Stimulated activated CD4-positive, alpha-beta T cell treated with anti-CD3 and anti-CD28 coated beads, Interleukin-12 subunit alpha, Interleukin-12 subunit beta, amount 100 ng/mL, for 4 hours (primary cell): Measurements from ENCODE around the gene RHOF.

Source experiments
- DNase-seq: peaks from one replicate; pipeline ENCODE4 v3.0.0-alpha.2; 2020

Gene RHOF

DNA sequence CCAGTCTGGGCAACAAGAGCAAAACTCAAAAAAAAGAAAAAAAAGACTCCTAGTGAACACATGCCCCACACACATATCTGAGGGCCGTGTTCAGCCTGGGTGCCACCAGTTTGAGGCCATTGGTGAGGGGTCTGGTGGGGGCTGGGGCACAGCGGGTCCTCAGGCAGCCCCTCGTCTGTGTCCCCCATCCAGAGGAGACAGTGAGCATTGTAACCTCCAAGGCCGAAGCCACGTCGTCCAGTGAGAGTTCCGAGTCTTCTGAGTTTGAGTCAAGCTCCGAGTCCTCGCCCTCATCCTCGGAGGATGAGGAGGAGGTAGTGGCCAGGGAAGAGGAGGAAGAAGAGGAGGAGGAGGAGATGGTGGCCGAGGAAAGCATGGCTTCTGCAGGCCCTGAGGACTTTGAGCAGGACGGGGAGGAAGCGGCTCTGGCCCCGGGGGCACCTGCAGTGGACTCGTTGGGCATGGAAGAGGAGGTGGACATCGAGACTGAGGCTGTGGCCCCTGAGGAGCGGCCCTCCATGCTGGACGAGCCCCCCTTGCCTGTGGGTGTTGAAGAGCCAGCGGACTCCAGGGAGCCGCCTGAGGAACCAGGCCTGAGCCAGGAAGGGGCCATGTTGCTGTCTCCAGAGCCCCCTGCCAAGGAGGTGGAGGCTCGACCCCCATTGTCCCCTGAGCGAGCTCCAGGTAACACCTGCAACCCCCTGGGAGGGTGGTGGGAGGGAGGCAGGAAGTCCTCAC lies 25.9 kb upstream of the RHOF start:
- DNase-seq, result no peak

DNA sequence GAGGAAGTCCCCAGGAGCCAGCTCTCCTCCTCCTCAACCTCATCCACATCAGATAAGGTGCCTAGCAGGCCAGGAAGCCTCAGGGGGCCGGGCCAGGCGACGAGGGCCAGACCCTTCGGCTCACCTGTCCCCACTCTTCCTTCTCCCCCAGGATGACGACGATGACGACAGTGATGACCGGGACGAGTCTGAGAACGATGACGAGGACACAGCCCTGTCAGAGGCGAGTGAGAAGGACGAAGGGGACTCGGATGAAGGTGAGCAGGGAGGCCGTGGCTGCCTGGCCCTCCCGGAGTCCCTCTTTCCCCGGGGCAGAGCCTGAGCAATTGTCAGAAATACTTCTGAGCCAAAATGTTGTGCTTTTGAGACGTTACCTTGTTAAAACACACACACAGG lies 24.2 kb upstream of the RHOF start:
- DNase-seq, result no peak

DNA sequence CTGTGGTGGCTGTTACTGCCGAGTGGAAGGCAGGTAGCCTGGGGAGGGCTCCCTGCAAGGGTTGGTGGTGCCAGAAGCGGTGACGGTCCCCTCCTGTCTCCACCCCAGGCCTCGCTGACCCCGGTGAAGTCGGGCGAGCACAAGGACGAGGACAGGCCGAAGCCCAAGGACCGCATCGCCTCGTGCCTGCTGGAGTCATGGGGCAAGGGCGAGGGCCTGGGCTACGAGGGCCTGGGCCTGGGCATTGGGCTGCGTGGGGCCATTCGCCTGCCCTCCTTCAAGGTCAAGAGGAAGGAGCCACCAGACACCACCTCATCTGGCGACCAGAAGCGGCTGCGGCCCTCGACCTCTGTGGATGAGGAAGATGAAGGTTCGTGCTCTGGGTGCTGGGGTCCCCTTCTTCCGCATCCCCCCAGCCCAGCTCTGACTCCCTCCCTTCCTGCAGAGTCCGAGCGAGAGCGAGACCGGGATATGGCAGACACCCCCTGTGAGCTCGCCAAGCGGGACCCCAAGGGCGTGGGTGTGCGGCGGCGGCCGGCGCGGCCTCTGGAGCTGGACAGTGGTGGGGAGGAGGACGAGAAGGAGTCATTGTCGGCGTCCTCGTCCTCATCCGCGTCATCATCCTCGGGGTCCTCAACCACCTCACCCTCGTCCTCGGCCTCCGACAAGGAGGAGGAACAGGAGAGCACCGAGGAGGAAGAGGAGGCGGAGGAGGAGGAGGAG lies 23.6 kb upstream of the RHOF start:
- no peak for DNase-seq

DNA sequence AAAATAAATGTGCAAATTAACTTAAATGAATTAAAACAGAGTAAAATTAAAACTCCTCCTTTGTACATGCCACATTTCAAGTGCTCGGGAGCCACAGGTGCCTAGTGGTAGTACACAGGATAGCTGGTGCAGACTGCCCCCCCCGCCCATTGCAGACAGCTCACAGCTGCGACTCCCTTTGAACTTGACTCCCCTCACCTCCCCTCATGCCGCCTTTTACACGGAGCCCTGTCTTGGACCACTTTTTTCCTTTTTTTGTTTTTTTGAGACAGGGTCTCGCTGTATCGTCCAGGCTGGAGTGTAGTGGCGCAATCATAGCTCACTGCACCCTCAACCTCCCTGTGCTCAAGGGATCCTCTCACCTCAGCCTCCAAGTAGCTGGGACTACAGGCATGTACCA lies 21.8 kb upstream of the RHOF start:
- DNase-seq, result no peak

DNA sequence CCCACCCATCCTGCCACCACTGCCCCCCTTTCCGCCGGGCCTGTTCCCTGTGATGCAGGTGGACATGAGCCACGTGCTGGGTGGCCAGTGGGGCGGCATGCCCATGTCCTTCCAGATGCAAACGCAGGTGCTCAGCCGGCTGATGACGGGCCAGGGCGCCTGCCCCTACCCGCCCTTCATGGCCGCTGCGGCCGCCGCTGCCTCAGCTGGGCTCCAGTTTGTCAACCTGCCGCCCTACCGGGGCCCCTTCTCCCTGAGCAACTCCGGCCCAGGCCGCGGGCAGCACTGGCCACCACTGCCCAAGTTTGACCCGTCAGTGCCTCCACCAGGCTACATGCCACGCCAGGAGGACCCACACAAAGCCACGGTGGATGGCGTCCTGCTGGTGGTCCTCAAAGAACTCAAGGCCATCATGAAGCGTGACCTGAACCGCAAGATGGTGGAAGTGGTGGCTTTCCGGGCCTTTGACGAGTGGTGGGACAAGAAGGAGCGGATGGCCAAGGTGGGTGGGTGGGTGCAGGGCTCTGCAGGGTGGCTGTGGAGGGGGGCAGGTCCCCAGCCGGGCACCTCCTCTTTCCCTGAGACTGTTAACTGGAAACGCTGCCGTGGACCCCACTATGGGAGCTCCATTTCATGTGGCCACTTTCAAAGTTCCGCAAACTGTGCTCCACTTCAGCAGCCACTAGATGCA lies 21.1 kb upstream of the RHOF start:
- no peak for DNase-seq

DNA sequence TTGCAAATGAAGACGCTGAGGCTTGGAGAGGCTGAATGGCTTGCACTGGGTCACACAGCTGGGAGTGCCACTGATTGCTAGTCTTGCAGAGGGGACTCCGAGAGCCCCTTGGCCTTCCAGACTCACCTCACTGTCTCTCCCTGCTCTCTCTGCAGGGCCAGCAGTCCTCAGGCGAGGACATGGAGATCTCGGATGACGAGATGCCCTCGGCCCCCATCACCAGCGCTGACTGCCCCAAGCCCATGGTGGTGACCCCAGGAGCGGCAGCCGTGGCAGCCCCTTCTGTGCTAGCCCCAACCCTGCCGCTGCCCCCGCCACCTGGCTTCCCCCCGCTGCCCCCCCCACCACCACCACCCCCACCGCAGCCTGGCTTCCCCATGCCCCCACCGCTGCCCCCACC lies 20.5 kb upstream of the RHOF start:
- no peak for DNase-seq

DNA sequence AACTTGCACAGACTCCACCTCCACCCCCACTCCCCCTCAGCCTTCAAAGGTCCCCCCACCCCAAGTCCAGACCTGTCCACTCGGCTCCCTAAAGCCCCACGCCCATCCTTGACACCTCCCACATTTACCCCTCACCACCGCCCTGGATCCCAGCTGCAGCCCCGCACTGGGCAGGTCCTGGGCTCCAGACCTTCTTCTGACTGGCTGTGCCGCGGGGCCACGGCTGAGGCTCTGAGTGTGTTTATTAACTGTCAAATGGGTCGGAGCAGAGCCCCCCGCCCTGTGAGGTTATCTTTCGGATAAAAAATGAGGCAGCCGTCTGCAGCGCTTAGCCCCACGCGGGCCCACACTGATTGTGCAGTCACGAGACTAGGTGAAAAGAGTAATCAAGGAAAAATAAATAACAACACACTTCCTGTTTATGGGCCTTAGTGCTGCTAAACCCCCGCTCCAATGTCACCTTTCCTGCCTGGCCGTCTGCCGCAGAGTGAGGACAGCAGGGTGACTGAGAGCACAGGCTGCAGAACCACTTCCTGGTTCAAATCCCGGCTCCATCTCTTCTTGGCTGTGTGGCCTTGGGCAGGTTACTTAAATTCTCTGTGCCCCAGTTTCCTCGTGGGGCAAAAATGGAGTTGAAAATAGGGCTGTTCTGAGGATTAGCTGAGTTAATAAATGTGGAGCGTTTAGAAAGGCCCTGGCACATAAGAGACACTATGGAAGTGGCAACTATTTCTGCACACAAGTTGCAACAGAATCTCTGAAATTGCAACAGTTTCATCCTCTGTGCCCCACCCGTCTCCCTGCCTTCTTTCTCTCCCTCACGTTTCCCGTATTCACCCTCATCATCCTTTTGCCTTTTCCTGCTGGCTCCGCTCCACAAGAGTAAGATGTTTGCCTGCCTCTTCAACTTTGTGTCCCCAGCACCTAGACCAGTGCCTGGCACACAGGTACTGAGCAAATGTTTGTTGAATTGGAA lies 19.7 kb upstream of the RHOF start:
- DNase-seq, result no peak

DNA sequence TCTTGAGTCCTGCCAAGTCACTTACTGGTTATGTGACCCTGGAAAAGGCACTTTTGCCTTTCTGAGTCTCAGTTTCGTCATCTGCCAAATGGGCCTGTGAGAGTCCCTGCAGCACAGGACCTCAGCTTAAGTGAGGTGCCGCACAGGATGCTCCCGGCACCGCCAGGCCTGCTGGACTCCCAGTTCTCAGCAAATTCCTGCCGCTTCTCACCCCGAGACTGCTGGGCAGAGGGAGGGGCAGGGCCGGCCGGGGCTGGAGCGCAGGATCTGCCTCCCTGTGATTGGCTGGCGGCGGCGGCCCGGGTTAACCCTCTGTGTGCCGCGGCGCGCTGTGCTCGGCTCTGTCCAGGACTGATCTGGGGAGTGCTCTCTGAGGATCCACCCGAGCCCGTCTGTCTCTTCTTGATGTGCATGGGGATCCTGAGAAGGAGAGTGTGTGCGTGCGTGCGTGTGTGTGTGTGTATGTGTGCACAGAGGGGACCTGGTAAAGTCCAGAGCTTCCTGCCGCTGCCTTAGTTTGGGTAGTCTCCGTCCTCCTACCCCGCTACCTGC lies 18.9 kb upstream of the RHOF start:
- DNase-seq, result peak; percentile 49

DNA sequence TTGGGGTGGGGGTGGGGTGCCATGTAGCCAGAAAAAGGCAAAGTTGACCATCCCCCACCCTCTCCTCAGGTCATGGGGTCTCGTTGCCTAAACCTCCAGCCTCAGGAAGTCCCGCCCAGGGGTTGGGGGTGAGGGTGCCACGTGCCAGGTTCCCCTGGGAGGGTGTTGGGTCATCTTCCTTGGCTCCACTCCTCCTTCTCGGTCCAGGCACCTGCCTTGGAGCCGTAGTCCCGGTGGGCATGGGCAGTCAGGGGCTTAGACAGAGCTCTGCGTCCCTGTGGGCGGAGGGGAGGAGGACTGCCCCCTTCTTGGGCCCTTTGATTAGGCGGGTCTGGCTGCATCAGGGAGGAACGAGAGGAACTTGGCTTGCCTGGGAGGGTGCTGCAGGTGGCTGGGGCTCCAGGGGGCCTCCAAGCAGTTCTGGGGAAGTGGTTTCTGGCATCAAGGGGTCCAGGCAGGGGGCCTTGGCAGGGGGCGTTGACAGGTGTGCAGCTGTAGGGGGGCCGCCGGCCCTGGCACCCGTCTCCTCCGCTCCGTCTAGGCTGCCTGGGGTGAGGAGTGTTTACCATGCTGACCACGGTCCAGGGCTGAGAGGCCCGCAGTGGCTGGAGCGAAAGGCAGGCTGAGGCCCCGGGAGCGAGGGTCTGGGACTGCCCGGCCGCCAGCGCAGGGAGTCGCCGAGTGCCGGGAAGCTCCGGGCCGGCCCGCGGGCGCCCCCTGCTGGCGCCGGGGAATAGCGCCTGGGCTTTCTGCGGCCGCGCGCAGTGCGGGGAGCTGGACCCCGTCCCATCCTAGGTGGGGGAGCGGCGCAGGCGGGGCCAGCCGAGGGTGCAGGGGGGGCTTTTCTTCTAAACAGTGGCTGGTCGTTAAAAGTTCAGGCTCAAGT lies 18.2 kb upstream of the RHOF start:
- peak; percentile 69 for DNase-seq

DNA sequence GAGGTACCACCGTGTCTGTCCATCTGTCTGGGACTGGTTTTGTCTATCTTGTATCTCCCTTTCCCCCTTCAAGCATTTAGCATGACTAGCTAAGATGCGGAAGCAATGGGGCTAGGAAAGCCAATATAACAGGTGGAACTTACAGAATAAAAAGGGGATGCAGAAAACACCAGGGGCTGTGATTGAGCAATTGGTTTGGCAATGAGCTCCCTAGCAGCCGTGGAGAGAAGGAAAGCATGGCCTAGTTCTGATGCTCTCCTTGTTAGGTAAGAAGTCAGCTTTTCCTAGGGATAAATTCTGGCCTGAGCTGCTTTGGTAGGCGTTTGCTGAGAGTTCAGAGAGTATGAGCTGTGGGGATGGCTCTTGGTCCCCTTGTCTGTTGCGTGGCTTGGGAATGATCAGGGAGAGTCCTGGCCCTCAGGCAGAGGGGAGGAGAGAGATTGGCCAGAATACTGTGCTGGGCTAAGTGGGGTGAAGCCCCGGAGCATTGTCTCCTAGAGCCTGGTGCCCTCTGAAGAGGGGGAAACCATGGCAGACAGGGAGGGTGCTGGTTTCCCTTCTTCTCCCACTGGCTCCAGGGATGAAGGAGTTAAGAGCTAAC lies 17.4 kb upstream of the RHOF start:
- no peak for DNase-seq

DNA sequence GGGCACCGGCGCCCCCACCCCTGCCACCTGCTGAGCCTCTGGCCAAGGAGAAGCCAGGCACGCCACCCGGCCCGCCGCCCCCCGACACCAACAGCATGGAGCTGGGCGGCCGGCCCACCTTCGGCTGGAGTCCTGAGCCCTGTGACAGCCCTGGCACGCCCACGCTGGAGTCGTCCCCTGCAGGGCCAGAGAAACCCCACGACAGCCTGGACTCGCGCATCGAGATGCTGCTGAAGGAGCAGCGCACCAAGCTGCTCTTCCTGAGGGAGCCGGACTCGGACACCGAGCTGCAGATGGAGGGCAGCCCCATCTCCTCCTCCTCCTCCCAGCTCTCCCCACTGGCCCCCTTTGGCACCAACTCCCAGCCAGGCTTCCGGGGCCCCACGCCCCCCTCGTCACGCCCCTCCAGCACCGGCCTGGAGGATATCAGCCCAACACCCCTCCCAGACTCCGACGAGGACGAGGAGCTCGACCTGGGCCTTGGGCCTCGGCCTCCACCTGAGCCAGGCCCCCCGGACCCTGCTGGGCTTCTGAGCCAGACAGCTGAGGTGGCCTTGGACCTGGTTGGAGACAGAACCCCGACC lies 16.8 kb upstream of the RHOF start:
- no peak for DNase-seq

DNA sequence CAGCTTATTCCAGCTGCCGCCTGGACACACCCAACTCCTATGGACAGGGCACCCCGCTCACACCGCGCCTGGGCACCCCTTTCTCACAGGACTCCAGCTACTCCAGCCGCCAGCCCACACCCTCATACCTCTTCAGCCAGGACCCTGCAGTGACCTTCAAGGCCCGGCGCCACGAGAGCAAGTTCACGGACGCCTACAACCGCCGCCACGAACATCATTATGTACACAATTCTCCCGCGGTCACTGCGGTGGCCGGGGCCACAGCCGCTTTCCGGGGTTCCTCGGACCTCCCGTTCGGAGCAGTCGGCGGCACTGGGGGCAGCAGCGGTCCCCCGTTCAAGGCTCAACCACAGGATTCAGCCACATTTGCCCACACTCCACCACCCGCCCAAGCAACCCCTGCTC lies 16.2 kb upstream of the RHOF start:
- no peak for DNase-seq

DNA sequence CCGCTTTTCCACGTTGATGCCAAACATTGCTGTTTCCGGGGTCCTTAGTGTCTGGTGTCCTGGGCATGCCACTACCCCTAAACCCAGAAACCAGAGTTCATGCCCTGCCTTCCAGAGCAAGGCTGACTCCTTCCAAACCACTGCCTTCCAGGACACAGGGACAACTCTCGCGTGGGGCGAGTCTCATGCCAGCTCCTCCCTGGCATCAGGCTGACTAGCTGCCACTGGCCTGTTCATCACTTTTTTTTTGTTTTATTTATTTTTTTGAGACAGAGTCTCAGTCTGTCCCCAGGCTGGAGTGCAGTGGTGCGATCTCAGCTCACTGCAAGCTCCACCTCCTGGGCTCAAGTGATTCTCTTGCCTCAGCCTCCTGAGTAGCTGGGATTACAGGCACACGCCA lies 15.1 kb upstream of the RHOF start:
- no peak for DNase-seq

DNA sequence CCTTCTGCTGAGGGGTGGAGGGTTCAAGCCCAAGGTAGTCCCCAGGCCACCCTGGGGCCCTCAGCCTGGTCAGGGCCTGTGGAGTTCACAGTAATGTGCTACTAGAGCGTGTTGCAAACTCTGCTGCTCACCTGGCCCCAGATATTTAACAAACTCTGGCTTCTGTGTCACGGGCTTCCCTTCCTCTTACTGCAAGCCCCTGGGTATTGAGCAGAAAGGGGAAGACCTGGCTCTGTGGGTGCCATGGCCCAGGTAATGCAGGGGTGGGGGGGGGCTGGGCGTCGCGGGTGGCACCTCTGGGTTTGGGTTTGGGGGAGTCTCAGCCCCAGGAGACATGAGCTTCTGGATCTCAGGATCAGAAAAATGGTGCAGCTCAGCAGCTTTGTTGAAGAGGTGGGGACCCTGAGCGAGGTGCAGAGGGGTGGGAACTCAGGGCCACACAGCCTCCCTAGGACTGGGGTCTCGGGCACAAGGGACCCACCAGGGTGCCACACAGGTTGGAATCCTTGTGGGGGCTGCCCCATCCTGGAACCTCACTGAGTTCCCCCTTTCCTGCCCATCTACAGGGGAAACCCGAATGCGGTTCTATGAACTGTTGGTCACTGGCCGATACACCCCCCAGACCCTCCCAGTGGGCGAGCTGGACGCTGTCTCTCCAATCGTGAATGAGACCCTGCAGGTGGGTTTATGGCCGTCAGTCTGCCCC lies 14.3 kb upstream of the RHOF start:
- DNase-seq, result no peak

DNA sequence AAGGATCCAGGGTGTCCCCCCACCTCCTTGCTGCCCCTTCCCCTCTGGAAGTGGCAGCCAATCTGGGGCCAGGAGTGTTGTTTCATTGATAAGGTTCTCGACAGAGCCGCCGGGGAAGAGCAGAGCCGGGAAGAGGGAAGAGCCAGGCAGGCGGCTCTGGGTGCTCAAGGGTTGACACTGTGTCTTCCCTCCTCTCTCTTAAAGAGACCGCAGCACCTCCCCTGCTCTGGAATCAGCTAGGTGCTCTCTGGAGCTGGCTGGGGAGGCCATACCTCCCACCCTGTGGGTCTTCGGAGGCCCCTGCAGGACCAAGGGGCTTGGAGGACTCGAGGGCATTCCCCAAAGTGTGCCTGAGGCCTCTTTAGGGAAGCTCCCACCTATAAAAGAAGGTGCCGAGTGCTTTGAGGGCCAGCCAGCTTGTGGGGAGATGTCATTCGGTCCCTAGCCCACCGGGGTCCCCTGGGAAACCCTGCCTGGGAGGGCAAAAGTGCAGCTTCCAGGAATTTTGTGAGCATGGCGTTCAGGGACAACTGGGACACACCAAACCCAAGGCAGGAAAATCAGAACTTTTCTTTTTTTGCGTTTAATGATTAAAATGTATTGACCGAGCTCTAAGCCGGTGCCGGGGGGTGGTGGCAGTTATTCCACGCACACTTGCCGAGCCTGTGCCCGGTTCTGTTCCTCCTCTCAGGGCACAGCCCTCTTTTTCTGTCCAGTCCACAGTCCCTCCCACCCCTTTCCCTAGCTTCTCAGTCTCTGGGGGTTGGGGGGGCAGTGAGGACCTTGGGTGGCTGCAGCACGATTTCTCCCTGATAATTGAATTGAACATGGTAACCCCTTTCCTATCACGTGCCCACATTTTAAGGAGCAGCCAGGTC lies 13.3 kb upstream of the RHOF start:
- DNase-seq, result no peak

DNA sequence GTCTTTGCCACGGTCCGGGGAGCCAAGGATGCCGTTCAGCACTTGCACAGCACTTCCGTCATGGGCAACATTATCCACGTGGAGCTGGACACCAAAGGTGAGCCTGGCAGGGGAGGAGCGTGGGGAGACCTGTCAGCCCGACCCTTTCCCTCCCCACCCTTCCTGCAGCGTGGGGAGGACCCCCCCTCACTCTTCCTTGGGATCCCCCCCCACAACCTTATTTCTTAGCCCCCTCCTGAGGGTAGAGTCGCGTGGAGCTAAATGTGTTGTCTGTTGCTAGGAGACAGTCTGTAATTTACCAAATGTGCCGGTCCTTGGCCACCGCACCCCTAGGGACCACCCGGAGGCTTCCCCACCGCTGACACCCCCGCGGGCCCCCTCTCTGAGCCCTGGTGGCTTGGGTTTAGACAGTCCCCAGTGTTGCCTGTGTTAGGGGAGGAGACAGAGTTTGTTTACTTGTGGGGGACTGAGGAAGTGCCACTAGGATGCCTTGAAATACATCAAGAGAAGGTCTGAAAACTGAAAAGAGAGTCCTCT lies 12.6 kb upstream of the RHOF start:
- DNase-seq, result no peak

DNA sequence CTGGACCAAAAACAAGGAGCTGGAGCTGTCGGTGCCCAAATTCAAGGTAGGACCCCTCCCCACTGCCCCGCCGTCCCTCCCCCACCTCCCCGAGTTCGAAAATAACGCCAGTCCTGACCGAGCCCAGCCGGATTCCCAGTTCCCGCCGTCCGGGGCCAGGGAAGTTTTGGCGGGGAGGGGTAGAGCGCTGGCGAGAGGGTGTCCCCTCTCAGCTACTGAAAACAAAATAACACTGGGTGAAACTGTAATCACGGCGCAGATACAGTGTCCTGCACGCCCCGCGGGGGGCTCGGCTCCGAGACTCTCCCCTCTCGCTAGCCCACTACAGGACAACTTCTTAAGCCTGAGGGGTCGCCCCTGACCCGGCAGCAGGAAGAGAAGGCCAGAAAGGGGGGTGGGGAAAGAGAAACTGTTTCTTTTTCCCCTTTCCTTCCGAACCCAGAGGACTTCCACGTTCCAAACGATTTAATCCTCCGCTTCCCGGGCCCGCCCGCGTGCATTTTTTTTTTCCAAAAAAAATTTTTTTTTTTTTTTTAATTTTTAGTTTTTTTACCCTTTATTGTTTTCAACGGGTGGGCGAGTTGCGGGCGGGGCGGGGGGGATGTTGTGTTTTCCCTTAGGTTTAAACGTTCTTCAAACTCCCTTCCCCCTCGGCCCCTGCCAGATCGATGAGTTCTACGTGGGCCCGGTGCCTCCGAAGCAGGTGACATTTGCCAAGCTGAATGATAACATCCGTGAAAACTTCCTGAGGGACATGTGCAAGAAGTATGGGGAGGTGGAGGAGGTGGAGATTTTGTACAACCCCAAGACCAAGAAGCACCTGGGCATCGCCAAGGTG lies 11.9 kb upstream of the RHOF start:
- no peak for DNase-seq
